Subcutaneous abdominal adipose tissue (tissue), 5 donors: Measurements from ENCODE around the gene KRTAP11-1.

Source experiments
- H3K27ac ChIP-seq: one replicate; pipeline ENCODE4 v1.7.0; 2013; ENCODE audit warnings: low read depth, mild to moderate bottlenecking, inconsistent platforms, low read length, moderate library complexity
- H3K27me3 ChIP-seq, 5 donors: one replicate each; pipeline ENCODE4 v1.7.0; 2013; ENCODE audit warnings: low read length in 5 of 5, inconsistent platforms in 1 of 5; ENCODE audit not compliant: control insufficient read depth in 5 of 5, insufficient read depth in 4 of 5
- H3K36me3 ChIP-seq, 5 donors: one replicate each; pipeline ENCODE4 v1.7.0; 2013; ENCODE audit warnings: low read length in 5 of 5; ENCODE audit not compliant: control insufficient read depth in 5 of 5, insufficient read depth in 5 of 5
- H3K4me1 ChIP-seq, 5 donors: one replicate each; pipeline ENCODE4 v1.7.0; 2013; ENCODE audit warnings: low read length in 5 of 5, mild to moderate bottlenecking in 3 of 5, moderate library complexity in 1 of 5; ENCODE audit not compliant: control insufficient read depth in 5 of 5, insufficient read depth in 5 of 5
- H3K4me3 ChIP-seq, 5 donors: one replicate each; pipeline ENCODE4 v1.7.0; 2013; ENCODE audit warnings: low read length in 5 of 5, low read depth in 1 of 5
- H3K9ac ChIP-seq, 5 donors: one replicate each; pipeline ENCODE4 v1.7.0; 2013; ENCODE audit warnings: low read length in 5 of 5, mild to moderate bottlenecking in 4 of 5, moderate library complexity in 3 of 5
- H3K9me3 ChIP-seq, 5 donors: one replicate each; pipeline ENCODE4 v1.7.0; 2013; ENCODE audit warnings: low read length in 5 of 5; ENCODE audit not compliant: control insufficient read depth in 5 of 5
- donor health status: healthy.
- donor health status: healthy.
- donor health status: healthy.
- donor health status: healthy.
- donor health status: healthy.

Gene KRTAP11-1, protein sequence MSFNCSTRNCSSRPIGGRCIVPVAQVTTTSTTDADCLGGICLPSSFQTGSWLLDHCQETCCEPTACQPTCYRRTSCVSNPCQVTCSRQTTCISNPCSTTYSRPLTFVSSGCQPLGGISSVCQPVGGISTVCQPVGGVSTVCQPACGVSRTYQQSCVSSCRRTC

DNA sequence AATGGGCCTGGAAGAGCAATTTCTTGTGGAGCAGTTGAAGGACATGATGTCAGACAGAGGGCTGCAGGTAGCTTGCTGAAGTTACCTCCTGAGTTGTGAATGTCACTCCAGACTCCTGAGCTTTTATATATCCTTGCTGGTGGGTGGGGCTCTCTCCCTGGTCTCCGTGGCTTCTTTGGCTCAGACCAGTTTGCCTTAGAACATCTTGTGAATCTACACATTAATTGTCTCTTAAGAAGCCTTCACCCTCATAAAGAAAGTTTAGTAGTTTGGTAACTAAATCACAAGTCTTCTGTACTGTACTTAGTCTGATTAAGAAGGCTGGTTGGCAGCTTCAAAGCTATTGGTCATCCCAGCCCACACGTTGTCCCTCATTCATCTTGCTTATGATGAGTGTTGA, at the start of gene KRTAP11-1:
TSS of gene KRTAP11-1 (minus strand) at position 101 of the 400 bp plus-strand sequence. CDS start at position 45, 56 bp downstream.
- H3K4me1 ChIP-seq = no peaks in the 10 kb centered on the region
- no peaks in the 10 kb centered on the region for H3K9me3 ChIP-seq
- no peak within 1 kb of the TSS for H3K27ac ChIP-seq
- no peak within 1 kb of the TSS for H3K4me3 ChIP-seq
- no peaks in the 10 kb centered on the region for H3K36me3 ChIP-seq
- no peak within 1 kb of the TSS for H3K9ac ChIP-seq
- no peaks in the 10 kb centered on the region for H3K27me3 ChIP-seq

DNA sequence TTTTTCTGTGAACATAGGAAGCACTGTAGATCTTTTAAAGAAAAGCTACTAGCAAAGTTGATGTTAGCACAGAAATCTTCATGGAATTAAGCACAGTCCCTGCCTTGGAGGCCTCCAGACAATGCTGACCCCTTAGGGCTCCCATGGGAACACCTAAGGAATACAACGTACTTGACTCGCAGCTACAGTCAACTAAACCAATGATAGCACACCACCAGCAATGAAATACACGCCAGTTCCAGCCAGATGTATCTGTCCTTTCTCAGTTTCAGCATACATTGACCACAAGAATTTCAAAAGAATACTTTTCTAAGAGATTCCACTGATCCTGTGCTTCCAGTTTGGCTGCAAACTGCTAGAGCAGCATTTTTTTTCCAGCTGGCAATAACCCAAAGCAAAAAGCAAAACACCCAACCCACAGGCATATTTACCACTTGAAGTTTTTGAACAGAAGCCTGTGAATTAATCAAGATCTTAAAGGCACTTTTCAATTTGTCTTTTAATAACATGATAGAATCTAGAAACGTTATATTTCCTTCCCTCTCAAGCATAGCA, 42.8 kb upstream of the KRTAP11-1 start:
- Histone ChIP-seq H3K9me3 (peaks cover 3 to 19% (median 15%) of the 10 kb centered on the region in 5 donors), H3K4me1 (no peaks in the 10 kb centered on the region), H3K9ac (no peak overlapping the region), H3K4me3 (no peak overlapping the region), H3K27me3 (no peaks in the 10 kb centered on the region), H3K27ac (no peak overlapping the region), H3K36me3 (no peaks in the 10 kb centered on the region)

DNA sequence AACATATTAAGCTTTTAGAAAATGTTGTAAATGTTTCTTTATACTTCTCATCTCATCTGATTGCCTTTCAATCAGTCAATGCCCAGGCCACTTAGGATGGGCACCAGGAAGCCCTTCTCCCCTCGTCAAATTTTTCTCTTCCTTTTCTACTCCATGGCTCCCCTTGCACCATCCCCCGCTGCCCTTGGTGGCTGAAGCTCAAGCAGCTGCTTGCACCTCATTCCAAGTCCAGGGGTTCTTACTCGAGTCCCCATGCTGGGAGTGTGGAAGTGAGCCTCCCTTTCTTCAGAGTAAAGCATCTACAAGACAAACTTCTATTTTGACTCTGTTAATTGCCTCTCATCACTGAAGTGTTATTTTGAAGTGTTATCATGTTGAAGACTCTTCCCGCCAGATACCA, 39.7 kb upstream of the KRTAP11-1 start:
- H3K9ac ChIP-seq = no peak overlapping the region
- no peaks in the 10 kb centered on the region for H3K27me3 ChIP-seq
- no peak overlapping the region for H3K4me3 ChIP-seq
- no peaks in the 10 kb centered on the region for H3K4me1 ChIP-seq
- H3K9me3 ChIP-seq = peaks cover 3 to 7% (median 6%) of the 10 kb centered on the region in 5 donors
- no peaks in the 10 kb centered on the region for H3K36me3 ChIP-seq
- no peak overlapping the region for H3K27ac ChIP-seq

DNA sequence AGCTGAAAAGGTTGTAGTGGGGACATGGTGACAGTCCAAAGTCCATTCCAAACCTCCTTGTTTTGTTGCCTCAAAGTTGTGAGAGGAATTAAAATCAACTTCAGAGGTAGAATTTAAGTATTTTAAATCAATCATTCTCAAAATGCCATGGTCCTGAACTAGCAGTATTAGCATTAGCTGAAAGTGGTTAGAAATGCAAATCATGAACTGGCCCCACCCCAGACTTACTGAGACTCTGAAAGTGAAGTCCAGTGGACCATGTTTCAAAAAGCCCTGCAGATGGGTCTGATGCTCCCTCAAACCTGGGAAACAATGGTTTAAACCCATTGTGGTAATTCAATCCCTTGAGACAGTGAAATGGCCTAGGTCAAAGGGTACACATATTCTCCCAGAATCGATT, 36.2 kb upstream of the KRTAP11-1 start:
- no peaks in the 10 kb centered on the region for H3K27me3 ChIP-seq
- no peaks in the 10 kb centered on the region for H3K36me3 ChIP-seq
- no peaks in the 10 kb centered on the region for H3K9me3 ChIP-seq
- H3K4me3 ChIP-seq = no peak overlapping the region
- H3K4me1 ChIP-seq = no peaks in the 10 kb centered on the region
- no peak overlapping the region for H3K9ac ChIP-seq
- H3K27ac ChIP-seq = no peak overlapping the region

DNA sequence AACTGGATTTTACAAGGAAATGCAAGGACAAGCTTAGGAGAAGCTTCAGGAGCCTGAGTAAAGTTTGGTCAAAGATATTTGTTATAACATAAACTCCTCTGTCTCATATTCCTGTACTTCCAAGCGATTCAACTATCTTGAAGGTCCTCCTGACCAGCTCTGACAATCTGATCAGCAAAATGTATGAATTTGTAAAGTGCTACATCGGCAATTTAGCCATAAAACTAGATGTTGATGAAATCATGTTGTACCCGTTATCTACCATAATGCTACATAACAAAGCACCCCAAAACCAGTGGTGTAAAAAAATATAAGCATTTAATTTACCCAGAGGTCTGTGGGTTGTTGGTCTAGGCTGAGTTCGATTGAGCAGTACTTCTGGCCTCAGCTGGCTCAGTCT, 19.5 kb upstream of the KRTAP11-1 start:
- Histone ChIP-seq H3K27ac (no peak overlapping the region), H3K9ac (no peak overlapping the region), H3K4me3 (no peak overlapping the region), H3K36me3 (no peaks in the 10 kb centered on the region), H3K27me3 (no peaks in the 10 kb centered on the region), H3K9me3 (no peaks in the 10 kb centered on the region), H3K4me1 (no peaks in the 10 kb centered on the region)

DNA sequence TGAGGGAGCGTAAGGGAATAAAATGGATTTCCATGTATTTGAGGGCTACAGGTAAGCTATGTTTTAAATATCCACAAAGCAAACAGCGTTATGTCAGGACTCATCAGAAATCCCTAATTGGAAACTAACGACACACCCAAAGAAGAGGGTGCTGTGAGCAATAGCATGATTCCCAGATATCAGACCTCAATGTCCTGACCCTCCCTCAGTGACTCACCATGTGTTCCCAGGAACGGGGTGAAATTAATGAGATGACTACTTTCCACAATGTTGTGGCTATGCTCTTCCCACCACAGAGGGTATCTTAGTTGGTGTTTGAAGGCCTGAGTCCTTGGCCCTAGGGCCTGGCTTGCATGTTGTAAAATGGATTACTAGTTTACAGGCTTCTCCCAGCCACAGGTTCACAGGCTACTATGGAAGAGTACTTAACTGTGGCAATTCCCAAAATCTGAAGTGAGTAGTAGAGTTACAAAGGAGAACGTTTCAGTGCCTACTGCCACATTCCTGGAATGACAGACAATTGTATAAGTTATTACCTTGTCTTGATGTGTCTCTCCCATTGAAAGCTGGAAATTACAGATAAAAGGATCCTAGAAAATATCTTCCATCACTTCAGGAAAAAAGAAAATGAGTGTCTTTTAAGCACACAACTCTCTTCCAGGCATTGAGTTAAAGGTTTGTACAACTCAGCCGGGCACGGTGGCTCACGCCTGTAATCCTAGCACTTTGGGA, 1.7 kb upstream of the KRTAP11-1 start:
- no peaks in the 10 kb centered on the region for H3K4me1 ChIP-seq
- H3K9ac ChIP-seq = no peak overlapping the region
- no peaks in the 10 kb centered on the region for H3K9me3 ChIP-seq
- H3K27ac ChIP-seq = no peak overlapping the region
- H3K27me3 ChIP-seq = no peaks in the 10 kb centered on the region
- H3K36me3 ChIP-seq = no peaks in the 10 kb centered on the region
- H3K4me3 ChIP-seq = no peak overlapping the region

DNA sequence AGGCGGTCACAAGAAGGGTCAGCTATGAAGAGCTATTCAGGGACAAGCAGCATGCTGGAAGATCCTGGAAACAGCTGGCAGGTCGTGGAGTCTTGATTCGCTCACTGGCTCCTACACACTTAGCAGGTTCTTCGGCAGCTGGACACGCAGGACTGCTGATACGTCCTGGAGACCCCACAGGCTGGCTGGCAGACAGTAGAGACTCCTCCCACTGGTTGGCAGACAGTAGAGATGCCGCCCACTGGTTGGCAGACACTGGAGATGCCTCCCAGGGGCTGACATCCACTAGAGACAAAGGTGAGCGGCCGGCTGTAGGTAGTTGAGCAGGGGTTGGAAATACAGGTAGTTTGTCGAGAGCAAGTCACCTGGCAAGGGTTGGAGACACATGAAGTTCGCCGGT, 466 bp downstream of the KRTAP11-1 start:
- H3K4me3 ChIP-seq = no peak overlapping the region

DNA sequence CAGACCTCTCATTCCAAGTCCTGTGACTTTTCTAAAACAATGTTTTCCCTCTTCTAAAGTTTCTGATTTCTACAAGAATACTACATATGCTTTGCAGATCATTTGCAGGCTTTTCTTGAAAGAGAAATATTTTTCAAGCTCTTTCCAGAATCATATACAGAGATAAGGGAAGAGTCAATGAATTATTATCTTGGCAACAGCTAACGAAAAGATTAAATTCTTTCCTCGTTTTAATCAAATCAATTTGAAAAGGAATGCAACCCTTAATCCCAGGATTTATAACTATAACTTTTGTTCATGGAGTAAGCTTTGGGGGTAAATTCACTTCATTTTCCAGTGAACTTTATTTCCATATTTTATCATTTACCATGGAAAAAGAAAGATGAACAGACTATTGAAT, 6.9 kb downstream of the KRTAP11-1 start:
- Histone ChIP-seq H3K4me3 (no peak overlapping the region), H3K36me3 (no peaks in the 10 kb centered on the region), H3K27me3 (no peaks in the 10 kb centered on the region), H3K27ac (no peak overlapping the region), H3K4me1 (no peaks in the 10 kb centered on the region), H3K9me3 (no peaks in the 10 kb centered on the region), H3K9ac (no peak overlapping the region)

More for the DNA sequence above, 466 bp downstream of the KRTAP11-1 start:
- H3K36me3 ChIP-seq = no peaks in the 10 kb centered on the region
- no peak overlapping the region for H3K9ac ChIP-seq
- no peaks in the 10 kb centered on the region for H3K27me3 ChIP-seq
- H3K4me1 ChIP-seq = no peaks in the 10 kb centered on the region
- H3K9me3 ChIP-seq = no peaks in the 10 kb centered on the region
- H3K27ac ChIP-seq = no peak overlapping the region

DNA sequence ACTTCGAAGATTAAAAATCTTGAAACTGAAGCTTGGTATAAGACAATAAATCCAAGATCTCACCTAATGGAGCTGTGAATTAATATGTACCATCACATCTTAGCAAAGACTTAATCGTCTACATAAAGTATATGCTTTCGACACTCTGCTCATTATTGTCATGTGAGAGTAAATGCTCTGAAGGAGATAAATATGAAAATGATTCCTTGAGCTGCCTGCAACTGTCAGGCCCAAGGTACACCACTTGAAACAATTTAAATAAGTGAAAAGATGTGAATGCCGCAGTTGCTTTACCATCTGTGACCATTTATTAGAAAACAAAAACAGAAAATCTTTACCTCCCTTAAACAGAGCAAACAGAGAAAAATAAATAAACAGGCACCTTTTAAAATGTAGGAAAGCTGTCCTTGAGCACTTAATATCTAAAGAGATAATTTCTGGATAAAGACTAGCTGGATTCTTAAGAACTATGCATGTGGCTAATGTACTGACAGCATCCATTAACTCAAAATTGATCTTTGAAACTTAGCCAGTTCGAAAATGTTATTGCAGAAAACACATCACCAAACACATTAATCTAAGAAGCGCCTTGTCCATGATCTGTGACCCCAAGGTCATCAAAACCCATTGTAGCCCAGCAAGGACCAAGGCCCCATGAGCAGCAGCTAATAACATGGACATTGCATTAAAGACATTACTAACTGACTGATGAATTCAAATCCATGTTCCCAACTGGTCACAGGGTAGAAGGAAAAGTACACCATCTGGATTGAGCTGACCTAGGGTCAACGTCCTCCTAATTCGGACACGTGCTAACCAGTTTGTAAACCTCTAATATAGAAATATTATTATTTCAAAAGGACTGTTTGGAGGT, 33.5 kb downstream of the KRTAP11-1 start:
- H3K4me1 ChIP-seq = no peaks in the 10 kb centered on the region
- H3K27me3 ChIP-seq = no peaks in the 10 kb centered on the region
- H3K9ac ChIP-seq = no peak overlapping the region
- H3K4me3 ChIP-seq = no peak overlapping the region
- H3K9me3 ChIP-seq = no peaks in the 10 kb centered on the region
- H3K36me3 ChIP-seq = no peaks in the 10 kb centered on the region
- no peak overlapping the region for H3K27ac ChIP-seq

DNA sequence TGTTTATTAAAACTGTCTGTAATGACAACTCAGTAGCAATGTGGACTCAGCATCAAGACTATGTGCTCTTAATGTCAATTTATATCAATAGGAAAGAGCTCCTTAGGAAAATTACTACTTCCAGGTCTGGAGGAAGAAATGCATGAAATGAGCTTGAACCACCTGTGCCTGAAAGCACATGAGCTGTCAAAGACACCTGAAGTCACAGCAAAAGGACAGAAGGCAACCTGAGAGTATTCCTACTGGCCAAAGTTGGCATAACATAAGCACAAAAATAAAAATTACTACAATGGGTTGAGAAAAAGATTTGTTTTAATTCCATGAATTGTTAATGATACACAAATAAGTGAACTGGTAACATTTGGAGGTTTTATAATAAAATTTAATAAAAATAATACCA, 38.4 kb downstream of the KRTAP11-1 start:
- Histone ChIP-seq H3K27ac (no peak overlapping the region), H3K4me1 (no peaks in the 10 kb centered on the region), H3K9ac (no peak overlapping the region), H3K9me3 (no peaks in the 10 kb centered on the region), H3K4me3 (no peak overlapping the region), H3K27me3 (peaks cover 0 to 4% (median 0%) of the 10 kb centered on the region in 5 donors), H3K36me3 (no peaks in the 10 kb centered on the region)
